Measurements from ENCODE around the gene TMEM132C. TPM values are rescaled to one million over a fixed set of nuclear protein-coding genes. Genes with fewer than 3 reads are reported as not detected.

TMEM132C gene
- total RNA-seq, 1 experiment from 2014 or later, result not detected

DNA sequence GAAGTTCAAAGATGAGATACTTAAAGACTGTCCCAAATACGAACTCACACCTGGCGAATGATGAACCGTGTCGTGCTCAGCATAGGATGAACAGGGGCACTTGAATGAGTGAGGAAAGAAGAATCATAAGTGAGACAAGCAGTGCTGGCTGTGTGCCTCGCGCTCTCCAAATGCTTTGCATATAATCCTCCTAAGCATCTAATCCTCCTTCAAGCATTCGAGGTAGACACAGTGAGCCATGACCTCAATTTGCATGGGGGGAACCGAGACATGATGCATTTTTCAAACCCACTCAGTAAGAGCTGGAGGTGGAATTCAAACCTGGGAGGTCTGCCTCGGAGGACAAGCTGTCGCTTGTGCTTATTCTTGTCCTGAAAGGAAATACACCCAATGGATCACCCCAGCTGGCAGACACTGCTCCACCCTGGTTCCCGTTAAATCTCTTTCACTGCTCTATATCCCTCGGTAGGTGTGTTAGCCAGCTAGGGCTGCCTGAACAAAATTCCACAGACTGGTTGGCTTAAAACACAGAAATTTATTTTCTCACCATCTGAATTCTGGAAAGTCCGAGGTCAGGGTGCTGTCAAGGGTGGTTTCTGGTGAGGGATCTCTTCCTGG is 282.7 kb downstream of the TMEM132C start:
- Mint-ChIP-seq H3K4me3 (ENCODE audit: low read depth, unreplicated experiment) (no peak overlapping the region), H3K9me3 (ENCODE audit: low read depth, unreplicated experiment) (peaks cover 10% of the 10 kb centered on the region)

DNA sequence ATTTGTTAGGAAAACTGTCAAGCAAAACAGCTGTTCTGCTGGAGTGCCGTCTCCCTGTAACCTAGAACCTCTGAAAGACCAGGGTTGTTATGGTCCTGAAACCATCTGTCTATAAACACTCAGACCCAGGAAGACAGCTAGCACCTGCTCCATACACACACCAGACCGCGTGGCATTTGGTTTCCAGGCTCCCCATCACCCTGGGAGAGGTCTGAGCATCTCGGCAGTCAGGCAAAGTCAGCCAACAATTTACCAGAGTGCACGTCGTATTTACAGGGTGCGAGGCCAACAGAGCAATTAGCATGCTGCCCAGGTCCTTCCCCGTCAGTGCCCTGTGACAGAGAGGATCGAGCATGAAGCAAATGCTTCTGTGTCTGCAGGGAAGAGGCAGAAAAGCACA is 284.3 kb downstream of the TMEM132C start:
- no peaks in the 10 kb centered on the region for H3K4me1 Mint-ChIP-seq (ENCODE audit: low read depth, unreplicated experiment)
- H3K27me3 Mint-ChIP-seq (ENCODE audit: unreplicated experiment), result no peaks in the 10 kb centered on the region
- peaks cover 10% of the 10 kb centered on the region for H3K9me3 Mint-ChIP-seq (ENCODE audit: low read depth, unreplicated experiment)
- TF ChIP-seq, protein P1, sequence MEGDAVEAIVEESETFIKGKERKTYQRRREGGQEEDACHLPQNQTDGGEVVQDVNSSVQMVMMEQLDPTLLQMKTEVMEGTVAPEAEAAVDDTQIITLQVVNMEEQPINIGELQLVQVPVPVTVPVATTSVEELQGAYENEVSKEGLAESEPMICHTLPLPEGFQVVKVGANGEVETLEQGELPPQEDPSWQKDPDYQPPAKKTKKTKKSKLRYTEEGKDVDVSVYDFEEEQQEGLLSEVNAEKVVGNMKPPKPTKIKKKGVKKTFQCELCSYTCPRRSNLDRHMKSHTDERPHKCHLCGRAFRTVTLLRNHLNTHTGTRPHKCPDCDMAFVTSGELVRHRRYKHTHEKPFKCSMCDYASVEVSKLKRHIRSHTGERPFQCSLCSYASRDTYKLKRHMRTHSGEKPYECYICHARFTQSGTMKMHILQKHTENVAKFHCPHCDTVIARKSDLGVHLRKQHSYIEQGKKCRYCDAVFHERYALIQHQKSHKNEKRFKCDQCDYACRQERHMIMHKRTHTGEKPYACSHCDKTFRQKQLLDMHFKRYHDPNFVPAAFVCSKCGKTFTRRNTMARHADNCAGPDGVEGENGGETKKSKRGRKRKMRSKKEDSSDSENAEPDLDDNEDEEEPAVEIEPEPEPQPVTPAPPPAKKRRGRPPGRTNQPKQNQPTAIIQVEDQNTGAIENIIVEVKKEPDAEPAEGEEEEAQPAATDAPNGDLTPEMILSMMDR (IDR thresholded peaks at IDR 0.05; ENCODE audit: unreplicated experiment), result no peak
- CTCF ChIA-PET, result no interaction called here
- no peak overlapping the region for H3K4me3 Mint-ChIP-seq (ENCODE audit: low read depth, unreplicated experiment)
- no peak for DNase-seq
- no peak overlapping the region for H3K27ac Mint-ChIP-seq (ENCODE audit: unreplicated experiment)
- H3K36me3 Mint-ChIP-seq (ENCODE audit: insufficient read depth, unreplicated experiment), result no peaks in the 10 kb centered on the region
- no TSS peak for BruUV-seq (replicated peaks)
- intact Hi-C loops (cut with micrococcal nuclease; ENCODE audit: unreplicated experiment), result no loop called here

More for the DNA sequence above, 282.7 kb downstream of the TMEM132C start:
- no peak for DNase-seq
- Mint-ChIP-seq H3K4me1 (ENCODE audit: low read depth, unreplicated experiment) (no peaks in the 10 kb centered on the region), H3K36me3 (ENCODE audit: insufficient read depth, unreplicated experiment) (no peaks in the 10 kb centered on the region), H3K27ac (ENCODE audit: unreplicated experiment) (no peak overlapping the region), H3K27me3 (ENCODE audit: unreplicated experiment) (no peaks in the 10 kb centered on the region)
- TF ChIP-seq, protein P1 (IDR thresholded peaks at IDR 0.05; ENCODE audit: unreplicated experiment), result no peak
- CTCF ChIA-PET, result no interaction called here
- no TSS peak for BruUV-seq (replicated peaks)
- intact Hi-C loops (cut with micrococcal nuclease; ENCODE audit: unreplicated experiment), result no loop called here

DNA sequence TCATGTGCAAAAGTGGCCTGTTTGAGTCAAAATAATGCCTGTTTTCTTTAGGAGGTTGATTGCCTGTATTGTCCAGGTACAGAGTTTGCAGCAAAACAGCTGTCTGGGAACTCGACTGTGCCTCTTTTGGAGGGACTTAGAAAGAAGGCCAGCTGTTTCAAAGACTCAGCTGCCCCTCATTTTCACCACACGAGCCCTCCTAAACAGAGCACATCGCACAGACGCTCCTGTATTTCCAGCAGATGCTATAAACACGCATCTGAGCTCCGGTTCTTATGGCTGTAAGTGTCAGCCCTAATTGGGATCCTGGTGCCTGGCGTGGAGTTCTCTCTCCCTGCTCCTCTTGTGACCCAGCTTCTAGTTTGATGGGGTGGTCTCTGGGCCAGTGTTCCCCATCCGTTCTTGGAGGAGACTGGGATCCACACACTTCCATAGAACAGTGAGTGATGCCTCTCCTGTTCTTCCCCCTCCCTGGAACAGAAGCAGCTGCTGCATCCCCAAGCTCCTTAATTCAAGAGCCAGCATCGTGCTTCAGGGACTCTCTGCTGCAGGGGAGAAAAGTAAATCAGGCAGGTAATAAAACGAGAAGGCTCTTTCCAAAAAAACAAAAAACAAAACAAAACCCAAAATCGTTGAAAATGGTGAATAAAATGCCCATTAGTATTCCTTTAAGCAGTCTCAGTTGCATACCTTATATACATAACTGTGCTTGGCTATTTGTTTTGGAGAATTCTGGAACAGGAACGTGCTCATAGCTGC is 287.8 kb downstream of the TMEM132C start:
- H3K4me1 Mint-ChIP-seq (ENCODE audit: low read depth, unreplicated experiment), result no peaks in the 10 kb centered on the region
- peaks cover 8% of the 10 kb centered on the region for H3K9me3 Mint-ChIP-seq (ENCODE audit: low read depth, unreplicated experiment)
- intact Hi-C loops (cut with micrococcal nuclease; ENCODE audit: unreplicated experiment), result no loop called here
- no TSS peak for BruUV-seq (replicated peaks)
- no peaks in the 10 kb centered on the region for H3K36me3 Mint-ChIP-seq (ENCODE audit: insufficient read depth, unreplicated experiment)
- TF ChIP-seq, protein P1 (IDR thresholded peaks at IDR 0.05; ENCODE audit: unreplicated experiment), result no peak
- H3K27me3 Mint-ChIP-seq (ENCODE audit: unreplicated experiment), result no peaks in the 10 kb centered on the region
- no peak overlapping the region for H3K4me3 Mint-ChIP-seq (ENCODE audit: low read depth, unreplicated experiment)
- H3K27ac Mint-ChIP-seq (ENCODE audit: unreplicated experiment), result no peak overlapping the region
- CTCF ChIA-PET, result no interaction called here
- DNase-seq, result no peak

DNA sequence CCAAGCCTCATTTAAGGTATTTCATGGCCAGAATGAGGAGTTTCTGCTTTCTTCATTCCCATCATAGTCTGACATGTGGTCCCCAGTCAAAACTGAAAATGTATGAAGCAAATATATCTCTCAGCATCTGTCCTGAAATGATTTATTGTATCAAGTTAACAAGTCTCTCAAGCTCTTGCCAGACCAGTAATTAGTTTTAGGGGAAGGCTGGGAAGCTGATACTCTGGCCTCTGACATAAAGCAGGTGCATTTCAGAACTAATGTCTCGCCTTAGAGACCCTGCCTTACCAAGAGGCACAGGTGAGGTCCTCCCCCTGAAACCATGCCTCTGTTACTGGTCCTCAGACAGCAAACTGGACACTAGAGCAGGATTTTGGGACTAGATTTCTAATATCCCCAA is 290.3 kb downstream of the TMEM132C start:
- Mint-ChIP-seq H3K27ac (ENCODE audit: unreplicated experiment) (no peak overlapping the region), H3K4me1 (ENCODE audit: low read depth, unreplicated experiment) (no peaks in the 10 kb centered on the region), H3K27me3 (ENCODE audit: unreplicated experiment) (no peaks in the 10 kb centered on the region), H3K9me3 (ENCODE audit: low read depth, unreplicated experiment) (peaks cover 9% of the 10 kb centered on the region), H3K36me3 (ENCODE audit: insufficient read depth, unreplicated experiment) (no peaks in the 10 kb centered on the region), H3K4me3 (ENCODE audit: low read depth, unreplicated experiment) (no peak overlapping the region)
- CTCF ChIA-PET, result no interaction called here
- no peak for DNase-seq
- intact Hi-C loops (cut with micrococcal nuclease; ENCODE audit: unreplicated experiment), result no loop called here
- TF ChIP-seq, protein P1 (IDR thresholded peaks at IDR 0.05; ENCODE audit: unreplicated experiment), result no peak
- no TSS peak for BruUV-seq (replicated peaks)
